HG02610 (cell line): ENCODE results near the gene PAGR1.
"Not testable (repeated sequence)": the region's sequence is repeated elsewhere in the genome, so short reads cannot be mapped to it uniquely, and the experiment has no call there.

Source experiments
- ATAC-seq: cut with Tn5 transposase; IDR thresholded peaks from one replicate; pipeline ENCODE4 v1.9.1; 2021; ENCODE audit warnings: mild to moderate bottlenecking, moderate library complexity; ENCODE audit not compliant: unreplicated experiment

Gene PAGR1

GRCh38 chr16:29862383-29862883, 46.5 kb downstream of the PAGR1 start:
- ATAC-seq: no peak

- ATAC-seq: peak; percentile 96
These were observed 47.1 kb downstream of the PAGR1 start, which contains the start of gene CDIPT for GRCh38 chr16:29862884-29863668. Gene CDIPT, minus strand, starts transcription at chr16:29863226. Its CDS starts 369 bp downstream, at chr16:29862857.

- ATAC-seq: no peak
These were observed 47.7 kb downstream of the PAGR1 start for GRCh38 chr16:29863669-29863984.

GRCh38 chr16:29864205-29864604, 48.3 kb downstream of the PAGR1 start:
- no peak for ATAC-seq

- ATAC-seq: no peak
These were observed 52.6 kb downstream of the PAGR1 start for GRCh38 chr16:29868396-29869009.

- ATAC-seq: not testable (repeated sequence)
These were observed 53.1 kb downstream of the PAGR1 start for GRCh38 chr16:29869067-29869466.
